ENCODE measurements around the gene COMMD1. TPM values are rescaled to one million over a fixed set of nuclear protein-coding genes. Genes with fewer than 3 reads are reported as not detected.
"Not testable (repeated sequence)": the region's sequence is repeated elsewhere in the genome, so short reads cannot be mapped to it uniquely, and the experiment has no call there.

The COMMD1 gene
- total and polyA plus RNA-seq, 2 experiments from 2014 or later: 54.9 to 83.7 TPM

GRCh38 chr2:62158444-62159121, 253.1 kb downstream of the COMMD1 start (continued):
- TF ChIP-seq REST (IDR thresholded peaks at IDR 0.05; ENCODE audit: unreplicated experiment): no peak
- TF ChIP-seq NANOG (IDR thresholded peaks at IDR 0.05; ENCODE audit: borderline replicate concordance): no peak
- no peak for TF ChIP-seq ZNF331 (CRISPR knock-in tag; IDR thresholded peaks at IDR 0.05; ENCODE audit: low read depth)
- TF ChIP-seq POLR2AphosphoS5 (IDR thresholded peaks at IDR 0.05; ENCODE audit: low read depth): no peak

- H3K9me3 Mint-ChIP-seq; H3K36me3 Mint-ChIP-seq (ENCODE audit: low read depth); H3K79me2 ChIP-seq (replicated peaks; ENCODE audit: insufficient read depth); H3K36me3 ChIP-seq (ENCODE audit: insufficient read depth); H3K4me3 Mint-ChIP-seq; DNase-seq (ENCODE audit: low spot score); H3K9me2 ChIP-seq (ENCODE audit: insufficient read depth); ATAC-seq; H3K27ac Mint-ChIP-seq; H3K27ac ChIP-seq (ENCODE audit: low read depth); H3K4me1 ChIP-seq (ENCODE audit: insufficient read depth); H2AFZ ChIP-seq; H4K20me1 ChIP-seq (replicated peaks; ENCODE audit: insufficient read depth); H3K4me3 ChIP-seq; H3K4me2 ChIP-seq; H3F3A ChIP-seq (replicated peaks; ENCODE audit: low read depth); H3K27me3 Mint-ChIP-seq (ENCODE audit: insufficient read depth, low read depth, poor library complexity); H3K27me3 ChIP-seq (ENCODE audit: insufficient read depth): not testable (repeated sequence)
- peaks cover 24% of the 10 kb centered on the region for H3K4me1 Mint-ChIP-seq
These were observed 255.2 kb downstream of the COMMD1 start for GRCh38 chr2:62160691-62161090.

GRCh38 chr2:62163106-62163831, 257.8 kb downstream of the COMMD1 start:
- Mint-ChIP-seq H3K36me3 (ENCODE audit: low read depth) (no peaks in the 10 kb centered on the region), H3K4me3 (no peak overlapping the region), H3K9me3 (no peaks in the 10 kb centered on the region), H3K4me1 (peaks cover 14% of the 10 kb centered on the region), H3K27ac (no peak overlapping the region), H3K27me3 (ENCODE audit: insufficient read depth, low read depth, poor library complexity) (peaks cover 1% of the 10 kb centered on the region)
- Histone ChIP-seq H3K9me2 (ENCODE audit: insufficient read depth) (no peaks in the 10 kb centered on the region), H2AFZ (no peak overlapping the region), H3K79me2 (replicated peaks; ENCODE audit: insufficient read depth) (no peaks in the 10 kb centered on the region), H3K27me3 (ENCODE audit: insufficient read depth) (no peaks in the 10 kb centered on the region), H3K4me3 (no peak overlapping the region), H3K27ac (ENCODE audit: low read depth) (no peak overlapping the region), H3K4me1 (ENCODE audit: insufficient read depth) (no peaks in the 10 kb centered on the region), H3K36me3 (ENCODE audit: insufficient read depth) (no peaks in the 10 kb centered on the region), H4K20me1 (replicated peaks; ENCODE audit: insufficient read depth) (no peaks in the 10 kb centered on the region), H3K4me2 (no peak overlapping the region), H3F3A (replicated peaks; ENCODE audit: low read depth) (no peaks in the 10 kb centered on the region)
- no peak; the same call in 2 of the 3 replicates for ATAC-seq
- no peak for DNase-seq (ENCODE audit: low spot score)
- TF ChIP-seq ETS1 (IDR thresholded peaks at IDR 0.05) (no peak), CREB1 (CRISPR knock-in tag; IDR thresholded peaks at IDR 0.05; ENCODE audit: low read depth) (no peak), ZNF331 (CRISPR knock-in tag; IDR thresholded peaks at IDR 0.05; ENCODE audit: low read depth) (no peak), EZH2 (IDR thresholded peaks at IDR 0.05; ENCODE audit: low read depth, unreplicated experiment) (no peak), POLR2AphosphoS5 (IDR thresholded peaks at IDR 0.05; ENCODE audit: low read depth) (no peak), STAT1 (IDR thresholded peaks at IDR 0.05; ENCODE audit: unreplicated experiment) (no peak), CTCF (conservative IDR thresholded peaks at IDR 0.05; ENCODE audit: low read depth in 2 of 2) (no peak)

All from GM23338 (cell line).